Skeletal muscle satellite cell (primary cell): ENCODE results near the gene KDM3A.

Source experiments
- H3K27me3 ChIP-seq: 2 replicates; pipeline ENCODE4 v1.7.0; 2013; ENCODE audit warnings: low read length; ENCODE audit not compliant: control insufficient read depth, insufficient read depth
- H3K36me3 ChIP-seq: 2 replicates; pipeline ENCODE4 v1.7.0; 2013; ENCODE audit warnings: mild to moderate bottlenecking, control low read depth, low read length; ENCODE audit not compliant: insufficient read depth
- H3K4me1 ChIP-seq: 2 replicates; pipeline ENCODE4 v1.7.0; 2013; ENCODE audit warnings: low read length; ENCODE audit not compliant: control insufficient read depth, insufficient read depth
- H3K4me2 ChIP-seq: 2 replicates; pipeline ENCODE4 v1.7.0; 2013; ENCODE audit warnings: mild to moderate bottlenecking, low read length
- H3K4me3 ChIP-seq: 2 replicates; pipeline ENCODE4 v1.7.0; 2013; ENCODE audit warnings: low read length
- H3K9ac ChIP-seq: 2 replicates; pipeline ENCODE4 v1.7.0; 2013; ENCODE audit warnings: mild to moderate bottlenecking, low read depth, low read length, moderate library complexity
- H3K9me3 ChIP-seq: replicated peaks from 2 replicates; pipeline ENCODE4 v1.7.0; 2013; ENCODE audit warnings: mild to moderate bottlenecking, control low read depth, low read length

KDM3A gene

GRCh38 chr2:86461042-86461743, 20.0 kb downstream of the KDM3A start:
- H3K27me3 ChIP-seq: no peaks in the 10 kb centered on the region
- no peaks in the 10 kb centered on the region for H3K4me1 ChIP-seq
- H3K9me3 ChIP-seq: no peaks in the 10 kb centered on the region
- no peak overlapping the region for H3K4me2 ChIP-seq
- H3K4me3 ChIP-seq: no peak overlapping the region
- H3K9ac ChIP-seq: no peak overlapping the region
- peaks cover 88% of the 10 kb centered on the region for H3K36me3 ChIP-seq

GRCh38 chr2:86464652-86465051, 23.5 kb downstream of the KDM3A start:
- H3K9me3 ChIP-seq: no peaks in the 10 kb centered on the region
- H3K9ac ChIP-seq: no peak overlapping the region
- H3K4me3 ChIP-seq: no peak overlapping the region
- H3K36me3 ChIP-seq: peaks cover 88% of the 10 kb centered on the region
- H3K4me1 ChIP-seq: no peaks in the 10 kb centered on the region
- H3K27me3 ChIP-seq: no peaks in the 10 kb centered on the region
- H3K4me2 ChIP-seq: no peak overlapping the region

- H3K9me3 ChIP-seq: no peaks in the 10 kb centered on the region
- no peak overlapping the region for H3K9ac ChIP-seq
- H3K27me3 ChIP-seq: no peaks in the 10 kb centered on the region
- H3K4me2 ChIP-seq: no peak overlapping the region
- peaks cover 87% of the 10 kb centered on the region for H3K36me3 ChIP-seq
- H3K4me1 ChIP-seq: no peaks in the 10 kb centered on the region
- H3K4me3 ChIP-seq: no peak overlapping the region
Measured at GRCh38 chr2:86466306-86466705, 25.1 kb downstream of the KDM3A start.

- H3K36me3 ChIP-seq: peaks cover 86% of the 10 kb centered on the region
Measured at GRCh38 chr2:86468162-86469033, 27.2 kb downstream of the KDM3A start.

GRCh38 chr2:86470890-86471289, 29.7 kb downstream of the KDM3A start:
- peaks cover 3% of the 10 kb centered on the region for H3K4me1 ChIP-seq
- no peak overlapping the region for H3K4me3 ChIP-seq
- H3K4me2 ChIP-seq: no peak overlapping the region
- H3K9ac ChIP-seq: no peak overlapping the region
- no peaks in the 10 kb centered on the region for H3K9me3 ChIP-seq
- H3K36me3 ChIP-seq: peaks cover 86% of the 10 kb centered on the region
- H3K27me3 ChIP-seq: no peaks in the 10 kb centered on the region

More at GRCh38 chr2:86468162-86469033, 27.2 kb downstream of the KDM3A start:
- Histone ChIP-seq H3K27me3 (no peaks in the 10 kb centered on the region), H3K4me2 (no peak overlapping the region), H3K4me1 (no peaks in the 10 kb centered on the region), H3K9ac (no peak overlapping the region), H3K9me3 (no peaks in the 10 kb centered on the region), H3K4me3 (no peak overlapping the region)

DNA sequence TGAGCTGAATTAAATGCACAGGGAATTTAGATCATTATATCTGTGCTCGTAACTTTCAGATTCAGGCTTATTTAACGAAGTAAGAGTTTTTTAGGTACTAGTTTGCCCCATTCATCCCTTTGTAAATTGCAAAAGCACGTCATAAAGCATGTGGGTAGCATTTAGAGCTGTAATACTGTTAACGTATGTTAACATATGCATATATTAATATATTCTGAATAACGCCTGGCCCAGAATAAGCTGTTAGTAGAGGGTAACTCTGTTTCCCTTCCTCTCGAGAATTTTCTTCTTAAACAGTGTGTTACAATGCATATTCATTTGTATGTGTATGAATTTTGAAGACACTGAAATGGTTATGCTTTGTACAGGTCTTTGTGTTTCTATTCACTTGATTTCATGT, 30.5 kb downstream of the KDM3A start:
- Histone ChIP-seq H3K4me2 (no peak overlapping the region), H3K9me3 (no peaks in the 10 kb centered on the region), H3K4me3 (no peak overlapping the region), H3K4me1 (peaks cover 3% of the 10 kb centered on the region), H3K27me3 (no peaks in the 10 kb centered on the region), H3K36me3 (peaks cover 80% of the 10 kb centered on the region), H3K9ac (no peak overlapping the region)

DNA sequence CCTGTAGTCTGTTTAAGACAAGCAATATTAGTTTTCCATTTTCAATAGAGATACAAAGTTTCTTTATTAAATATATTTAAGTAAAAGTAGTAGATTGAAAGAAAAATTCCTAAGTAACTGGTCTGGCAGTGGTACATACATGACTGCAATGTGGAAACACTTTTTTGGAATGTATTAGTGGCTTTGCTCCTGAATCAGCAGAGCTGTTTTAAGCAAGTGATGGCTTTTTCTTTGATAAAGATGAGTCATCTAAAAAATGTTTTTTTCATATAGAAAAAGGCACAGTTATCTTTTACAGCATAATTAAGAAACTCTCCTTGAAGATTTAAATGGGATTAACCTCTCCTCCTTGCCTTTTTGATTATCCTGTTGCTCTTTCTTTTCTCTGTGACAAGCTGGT, 34.9 kb downstream of the KDM3A start:
- no peak overlapping the region for H3K4me3 ChIP-seq
- H3K4me2 ChIP-seq: no peak overlapping the region
- H3K27me3 ChIP-seq: no peaks in the 10 kb centered on the region
- H3K9me3 ChIP-seq: no peaks in the 10 kb centered on the region
- H3K4me1 ChIP-seq: peaks cover 3% of the 10 kb centered on the region
- peaks cover 76% of the 10 kb centered on the region for H3K36me3 ChIP-seq
- no peak overlapping the region for H3K9ac ChIP-seq

DNA sequence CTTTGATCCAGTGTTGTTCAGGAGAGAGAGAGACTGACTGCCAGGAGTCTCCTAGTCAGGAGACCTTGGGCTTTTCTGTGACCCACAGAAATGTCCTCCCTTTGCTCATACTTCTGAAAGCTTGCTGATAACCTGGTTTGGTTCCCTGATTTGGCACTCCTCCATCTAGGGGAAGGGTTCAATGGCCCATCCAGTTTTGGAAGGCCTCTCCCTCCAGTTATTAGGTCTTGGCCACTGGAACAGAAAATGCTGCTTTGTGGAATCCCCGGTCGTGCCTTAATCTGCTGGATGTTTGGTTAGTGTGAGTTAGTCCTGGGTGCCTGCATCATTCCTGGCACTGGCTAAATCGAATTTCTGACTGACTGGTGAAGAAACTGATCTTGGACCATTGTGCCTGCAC, 35.7 kb downstream of the KDM3A start:
- Histone ChIP-seq H3K4me3 (no peak overlapping the region), H3K9ac (no peak overlapping the region), H3K4me1 (peaks cover 3% of the 10 kb centered on the region), H3K36me3 (peaks cover 80% of the 10 kb centered on the region), H3K4me2 (no peak overlapping the region), H3K27me3 (no peaks in the 10 kb centered on the region), H3K9me3 (no peaks in the 10 kb centered on the region)

DNA sequence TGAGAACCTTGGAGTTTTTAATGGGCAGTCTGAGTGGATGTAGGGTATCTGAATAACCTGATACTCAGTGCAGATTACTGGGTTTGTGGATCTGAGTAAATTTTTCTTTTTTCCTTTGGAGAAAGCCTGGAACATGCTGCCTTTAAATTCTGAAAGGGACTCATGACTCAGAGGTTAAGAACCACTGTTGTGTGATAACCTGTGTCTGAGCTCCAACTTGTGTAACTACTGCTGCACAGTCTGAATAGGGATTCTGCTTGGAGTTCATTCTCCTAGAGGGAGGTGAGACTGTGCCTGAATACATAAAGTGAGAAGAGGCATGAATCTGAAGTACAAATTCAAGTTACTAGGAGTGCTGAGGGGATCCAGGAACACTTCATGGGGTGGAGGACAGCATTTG, 36.2 kb downstream of the KDM3A start:
- H3K4me3 ChIP-seq: no peak overlapping the region
- H3K9ac ChIP-seq: no peak overlapping the region
- H3K9me3 ChIP-seq: no peaks in the 10 kb centered on the region
- peaks cover 80% of the 10 kb centered on the region for H3K36me3 ChIP-seq
- peaks cover 3% of the 10 kb centered on the region for H3K4me1 ChIP-seq
- no peak overlapping the region for H3K4me2 ChIP-seq
- H3K27me3 ChIP-seq: no peaks in the 10 kb centered on the region

GRCh38 chr2:86480105-86480504, 38.9 kb downstream of the KDM3A start:
- H3K4me3 ChIP-seq: no peak overlapping the region
- peaks cover 83% of the 10 kb centered on the region for H3K36me3 ChIP-seq
- peaks cover 3% of the 10 kb centered on the region for H3K4me1 ChIP-seq
- no peak overlapping the region for H3K9ac ChIP-seq
- H3K9me3 ChIP-seq: no peaks in the 10 kb centered on the region
- H3K4me2 ChIP-seq: no peak overlapping the region
- H3K27me3 ChIP-seq: no peaks in the 10 kb centered on the region

DNA sequence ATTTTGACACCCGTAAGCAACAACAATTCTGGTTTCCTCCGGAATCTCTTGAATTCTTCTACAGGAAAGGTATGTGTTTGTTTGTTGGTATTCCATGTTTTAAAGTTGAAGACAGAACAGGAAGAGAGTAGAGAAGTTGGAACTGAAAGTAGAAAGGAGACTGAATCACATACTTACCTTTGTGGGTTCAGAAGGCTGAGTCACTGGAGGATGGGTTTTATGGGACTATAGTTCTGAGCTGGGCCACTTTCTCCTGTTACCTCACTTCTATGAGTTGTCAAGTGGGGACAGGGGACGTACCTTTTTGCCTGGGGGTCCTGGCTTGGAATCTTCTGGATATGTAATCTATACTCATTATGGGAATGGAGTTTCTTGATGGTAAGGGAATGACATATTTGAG, 40.9 kb downstream of the KDM3A start:
- Histone ChIP-seq H3K4me3 (no peak overlapping the region), H3K4me2 (no peak overlapping the region), H3K27me3 (no peaks in the 10 kb centered on the region), H3K36me3 (peaks cover 93% of the 10 kb centered on the region), H3K9ac (no peak overlapping the region), H3K9me3 (no peaks in the 10 kb centered on the region), H3K4me1 (no peaks in the 10 kb centered on the region)
